ENCODE data around the gene PSPH. TPM values are rescaled to one million over a fixed set of nuclear protein-coding genes. Genes with fewer than 3 reads are reported as not detected.
"Not testable (repeated sequence)": the region's sequence is repeated elsewhere in the genome, so short reads cannot be mapped to it uniquely, and the experiment has no call there.

PSPH gene
- total RNA-seq, 1 experiment from 2014 or later = 62.3 TPM

GRCh38 chr7:56048245-56048644, 3.0 kb downstream of the PSPH start:
- H3K4me3 ChIP-seq (ENCODE audit: low read depth in 2 of 2, low read length in 2 of 2) = no peak overlapping the region
- H3K36me3 ChIP-seq (ENCODE audit: control insufficient read depth, insufficient read depth, low read length) = peaks cover 10% of the 10 kb centered on the region
- H3K9me3 ChIP-seq (ENCODE audit: control insufficient read depth, insufficient read depth, low read depth, low read length) = no peaks in the 10 kb centered on the region
- no peaks in the 10 kb centered on the region for H3K27me3 ChIP-seq (ENCODE audit: control insufficient read depth, insufficient read depth, low read length)
- peaks cover 23% of the 10 kb centered on the region for H3K4me1 ChIP-seq (ENCODE audit: control insufficient read depth, insufficient read depth, low read length)
- in situ Hi-C loops (cut with HindIII; ENCODE audit: low pct_unique_long_range_greater_than_20kb, low sequenced_read_pairs) = no loop called here
- ChIA-PET POLR2A (no interaction called here), CTCF (no interaction called here)
- TF ChIP-seq REST (IDR thresholded peaks at IDR 0.05; ENCODE audit: insufficient read depth in 1 of 2, low read depth in 2 of 2, low read length in 1 of 2) = no peak
- TF ChIP-seq CTCF (IDR thresholded peaks at IDR 0.05) = no peak
- no peak for TF ChIP-seq TCF7L2 (IDR thresholded peaks at IDR 0.05; ENCODE audit: low read depth, low read length)
- TF ChIP-seq SIN3A (IDR thresholded peaks at IDR 0.05; ENCODE audit: borderline replicate concordance, insufficient read depth, low read depth, low read length) = no peak
- TF ChIP-seq POLR2AphosphoS5 (IDR thresholded peaks at IDR 0.05; ENCODE audit: low read depth, low read length) = no peak
- ATAC-seq (no peak), DNase-seq (ENCODE audit: low read depth, low spot score) (no peak)
- H3K27ac ChIP-seq (ENCODE audit: low read length) = peak overlapping the region; percentile 32; the same call in 1 of the 2 replicates
- no TSS peak for BruUV-seq (replicated peaks)
- intact Hi-C loops (cut with micrococcal nuclease; ENCODE audit: unreplicated experiment) = no loop called here

DNA sequence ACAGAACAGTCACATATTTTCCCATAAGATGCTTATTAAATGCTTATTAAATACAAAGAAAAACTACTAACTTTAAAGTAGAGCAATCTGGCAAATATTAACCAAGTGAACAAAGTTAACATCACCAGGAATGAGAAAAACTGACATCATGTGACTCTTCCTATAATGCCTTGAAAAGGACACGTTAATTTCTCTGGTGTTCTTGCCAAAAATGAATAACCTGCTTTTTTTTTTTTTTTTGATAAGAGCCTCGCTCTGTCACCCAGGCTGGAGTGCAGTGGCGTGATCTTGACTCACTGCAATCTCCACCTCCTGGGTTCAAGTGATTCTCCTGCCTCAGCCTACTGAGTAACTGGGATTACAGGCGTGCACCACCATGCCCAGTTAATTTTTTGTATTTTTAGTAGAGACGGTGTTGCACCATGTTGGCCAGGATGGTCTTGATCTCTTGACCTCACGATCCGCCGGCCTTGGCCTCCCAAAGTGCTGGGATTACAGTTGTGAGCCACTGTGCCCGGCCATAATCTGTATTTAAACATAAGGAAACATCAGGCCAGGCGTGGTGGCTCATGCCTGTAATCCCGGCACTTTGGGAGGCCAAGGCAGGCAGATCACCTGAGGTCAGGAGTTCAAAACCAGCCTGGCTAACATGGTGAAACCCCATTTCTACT, 3.7 kb downstream of the PSPH start:
- BruUV-seq (replicated peaks); intact Hi-C loops (cut with micrococcal nuclease; ENCODE audit: unreplicated experiment): not testable (repeated sequence)

More for the DNA sequence above, 3.7 kb downstream of the PSPH start:
- H3K9me3 ChIP-seq (ENCODE audit: control insufficient read depth, insufficient read depth, low read depth, low read length); DNase-seq (ENCODE audit: low read depth, low spot score); H3K4me3 ChIP-seq (ENCODE audit: low read depth in 2 of 2, low read length in 2 of 2); H3K36me3 ChIP-seq (ENCODE audit: control insufficient read depth, insufficient read depth, low read length); POLR2A ChIA-PET; CTCF ChIA-PET; H3K27me3 ChIP-seq (ENCODE audit: control insufficient read depth, insufficient read depth, low read length); ATAC-seq; in situ Hi-C loops (cut with HindIII; ENCODE audit: low pct_unique_long_range_greater_than_20kb, low sequenced_read_pairs): not testable (repeated sequence)
- H3K27ac ChIP-seq (ENCODE audit: low read length) = 0 out of 2 replicates have a peak overlapping the region, but pooled peaks have one; percentile 40
- H3K4me1 ChIP-seq (ENCODE audit: control insufficient read depth, insufficient read depth, low read length) = peaks cover 17% of the 10 kb centered on the region; the same call in 1 of the 2 replicates
